HG02840 (cell line): ENCODE data around the gene MAP3K6.

Source experiments
- ATAC-seq: cut with Tn5 transposase; IDR thresholded peaks from one replicate; pipeline ENCODE4 v1.9.1; 2021; ENCODE audit warnings: mild to moderate bottlenecking, moderate library complexity, moderate number of reproducible peaks; ENCODE audit not compliant: unreplicated experiment, low FRiP score

MAP3K6 gene

DNA sequence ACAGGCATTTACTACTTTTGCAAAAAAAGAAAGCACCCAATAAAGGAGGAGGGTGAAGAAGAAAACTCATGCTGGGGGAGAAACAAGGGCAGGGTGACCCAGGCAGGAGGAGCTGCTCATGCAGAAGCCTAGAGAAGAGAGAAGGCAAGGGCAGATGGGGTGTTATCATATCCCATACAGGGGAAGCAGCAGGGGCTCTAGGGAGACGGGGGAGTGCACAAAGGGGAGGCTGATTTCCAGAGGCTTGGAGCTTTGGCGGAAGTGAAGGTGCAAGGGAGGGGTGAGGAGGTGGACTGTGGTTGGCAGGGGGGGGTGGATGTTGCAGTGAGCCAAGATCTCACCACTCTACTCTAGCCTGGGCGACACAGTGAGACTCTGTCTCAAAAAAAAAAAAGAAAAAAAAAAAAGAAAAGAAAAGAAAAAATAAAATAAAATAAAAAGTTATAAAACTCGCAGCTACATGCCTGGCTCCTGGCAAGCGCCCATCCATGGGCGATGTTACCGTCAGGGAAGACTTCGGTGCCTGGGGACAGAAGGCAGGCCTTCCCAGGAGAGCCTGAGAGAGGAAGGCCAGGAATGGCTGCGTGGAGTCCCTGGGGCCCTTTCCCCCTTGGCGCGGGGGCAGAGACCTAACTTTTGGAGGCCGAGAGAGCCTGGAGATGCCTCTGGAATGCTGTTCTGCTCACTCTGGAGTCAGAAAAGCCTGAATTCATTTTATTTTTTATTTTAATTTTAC, 11.2 kb upstream of the MAP3K6 start:
- ATAC-seq, result no peak

DNA sequence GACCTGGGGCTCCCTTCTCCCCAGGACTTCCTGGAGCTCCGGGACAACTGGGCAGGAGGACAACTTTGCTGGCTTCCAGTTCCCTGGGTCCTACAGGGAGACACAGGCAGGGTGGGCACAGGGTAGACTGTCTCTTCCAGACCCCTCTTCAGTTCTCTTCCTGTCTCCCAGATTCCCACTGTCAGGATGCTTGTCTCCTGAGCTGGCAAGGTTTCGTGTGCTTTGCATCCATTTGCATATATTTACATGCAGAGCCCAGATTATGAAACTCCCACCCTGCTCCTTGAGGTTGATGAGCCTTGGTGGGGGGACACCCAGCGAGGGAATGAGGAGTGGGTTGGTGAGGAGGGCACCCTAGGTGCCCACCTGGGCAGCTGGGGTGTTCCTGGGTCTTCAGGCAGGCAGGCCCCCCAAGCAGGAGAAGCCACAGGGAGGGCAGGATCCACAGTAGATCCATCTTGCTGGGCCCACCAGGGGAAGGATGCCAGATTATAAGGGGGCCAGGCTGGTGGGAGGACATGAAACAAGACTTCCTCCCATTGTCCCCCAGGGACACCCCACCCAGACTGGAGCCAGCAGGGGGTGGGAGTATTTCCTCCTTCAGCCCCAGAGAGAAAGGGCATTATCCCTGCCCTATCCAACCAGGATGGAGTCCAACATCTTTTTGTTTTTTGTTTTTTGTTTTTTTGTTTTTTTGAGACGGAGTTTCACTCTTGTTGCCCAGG, 7.8 kb upstream of the MAP3K6 start, which contains the start of gene FCN3:
TSS of gene FCN3 (minus strand) at position 463 of the 725 bp plus-strand sequence. CDS start at position 457, 6 bp downstream.
- no peak for ATAC-seq

DNA sequence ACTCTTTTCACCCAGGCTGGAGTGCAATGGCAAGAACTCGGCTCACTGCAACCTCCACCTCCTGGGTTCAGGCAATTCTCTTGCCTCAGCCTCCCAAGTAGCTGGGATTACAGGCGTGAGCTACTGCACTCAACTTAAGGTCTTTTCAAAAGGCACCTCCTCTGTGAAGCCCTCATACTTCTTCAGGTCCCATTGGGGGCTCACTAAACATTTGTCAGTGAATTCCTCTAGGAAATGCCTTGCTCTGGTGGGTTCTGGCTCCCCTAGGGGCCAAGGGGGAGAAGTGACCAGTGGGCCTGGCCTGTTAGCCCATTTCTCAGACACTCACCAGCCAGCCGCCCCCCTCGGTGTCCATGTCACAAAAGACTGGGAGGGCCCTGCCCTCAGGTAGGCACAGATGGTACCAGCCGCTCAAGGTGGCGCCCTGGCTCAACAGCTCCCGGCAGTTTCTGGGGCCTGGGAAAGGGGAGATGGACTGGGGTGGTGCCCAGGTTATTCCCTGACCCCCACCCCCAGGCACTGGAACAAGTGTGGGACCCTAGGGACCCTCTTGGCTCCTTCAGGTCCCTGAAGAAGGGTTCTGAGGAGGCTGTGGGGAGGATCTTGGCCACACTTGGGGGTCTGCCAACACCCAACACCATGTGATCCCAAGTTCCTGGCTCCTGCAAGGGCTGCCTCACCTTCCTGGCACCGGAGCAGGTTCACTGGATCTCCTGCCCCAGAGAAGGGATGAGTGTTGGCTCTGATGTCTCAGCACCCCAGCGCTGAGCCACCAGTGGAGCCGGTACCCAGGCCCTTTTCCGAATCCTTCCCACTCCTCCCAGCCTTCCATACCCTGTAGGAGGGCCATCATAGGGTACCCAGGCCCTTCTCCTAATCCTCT, 6.3 kb upstream of the MAP3K6 start:
- no peak for ATAC-seq

DNA sequence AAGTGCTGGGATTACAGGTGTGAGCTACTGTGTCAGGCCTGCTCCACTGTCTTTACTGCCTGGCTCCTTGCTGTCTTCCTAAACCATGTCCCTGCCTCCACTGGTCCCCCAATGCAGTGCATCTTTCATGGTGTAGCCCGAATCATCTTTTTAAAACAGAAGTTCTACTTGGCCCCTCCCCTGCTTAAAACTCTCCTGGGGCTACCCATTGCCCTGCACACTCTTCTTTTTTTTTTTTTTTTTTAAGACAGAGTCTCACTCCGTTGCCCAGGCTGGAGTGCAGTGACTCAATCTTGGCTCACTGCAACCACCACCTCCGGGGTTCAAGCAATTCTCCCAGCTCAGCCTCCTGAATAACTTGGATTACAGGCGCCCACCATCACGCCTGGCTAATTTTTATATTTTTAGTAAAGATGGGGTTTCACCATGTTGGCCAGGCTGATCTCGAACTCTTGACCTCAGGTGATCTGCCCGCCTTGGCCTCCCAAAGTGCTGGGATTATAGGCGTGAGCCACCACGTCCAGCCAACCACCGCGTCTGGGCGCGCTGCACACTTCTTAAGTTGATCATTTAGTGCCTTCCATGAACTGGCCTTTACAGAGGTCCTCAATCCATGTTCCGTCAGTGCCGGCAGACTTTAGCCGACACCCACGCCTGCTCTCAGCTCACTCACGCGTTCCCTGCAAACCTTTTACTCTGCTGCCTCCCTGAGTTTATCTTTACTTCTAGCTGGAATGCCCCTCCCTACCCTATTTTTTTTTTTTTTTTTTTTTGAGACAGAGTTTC, 5.5 kb upstream of the MAP3K6 start:
- ATAC-seq, result no peak

DNA sequence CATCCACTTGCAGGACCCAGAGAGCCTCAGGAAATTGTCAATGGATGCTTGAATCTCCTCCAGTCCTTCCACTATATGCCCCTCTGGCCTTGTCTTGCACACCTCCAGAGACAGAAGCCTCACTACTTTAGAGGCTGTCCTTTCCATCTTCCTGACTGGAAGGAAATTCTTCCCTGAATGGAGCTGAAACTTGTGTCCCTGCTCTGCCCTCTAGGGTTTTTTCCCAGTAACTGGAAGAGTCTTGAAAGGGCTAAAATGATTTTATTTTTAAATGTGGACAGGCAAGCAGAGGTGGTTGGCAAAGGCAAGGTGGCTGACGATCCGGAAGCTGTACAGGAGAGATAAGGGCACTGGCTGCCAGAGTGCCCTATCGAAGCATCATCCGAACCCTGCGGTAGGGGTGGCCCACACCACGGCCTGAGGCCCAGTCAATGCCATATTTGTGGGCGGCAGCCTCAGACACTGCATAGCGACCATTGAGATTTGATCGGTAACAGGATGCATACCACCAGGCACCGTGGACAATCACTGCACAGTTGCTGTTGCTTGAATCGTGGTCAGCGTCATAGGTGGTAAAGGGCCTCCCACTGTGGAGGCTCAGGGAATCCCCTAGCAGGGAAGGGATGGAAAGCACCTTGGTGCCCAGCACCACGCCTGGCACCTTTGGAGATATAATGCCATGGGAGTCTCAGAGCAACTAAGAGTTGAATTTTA, 2.3 kb upstream of the MAP3K6 start:
- no peak for ATAC-seq

DNA sequence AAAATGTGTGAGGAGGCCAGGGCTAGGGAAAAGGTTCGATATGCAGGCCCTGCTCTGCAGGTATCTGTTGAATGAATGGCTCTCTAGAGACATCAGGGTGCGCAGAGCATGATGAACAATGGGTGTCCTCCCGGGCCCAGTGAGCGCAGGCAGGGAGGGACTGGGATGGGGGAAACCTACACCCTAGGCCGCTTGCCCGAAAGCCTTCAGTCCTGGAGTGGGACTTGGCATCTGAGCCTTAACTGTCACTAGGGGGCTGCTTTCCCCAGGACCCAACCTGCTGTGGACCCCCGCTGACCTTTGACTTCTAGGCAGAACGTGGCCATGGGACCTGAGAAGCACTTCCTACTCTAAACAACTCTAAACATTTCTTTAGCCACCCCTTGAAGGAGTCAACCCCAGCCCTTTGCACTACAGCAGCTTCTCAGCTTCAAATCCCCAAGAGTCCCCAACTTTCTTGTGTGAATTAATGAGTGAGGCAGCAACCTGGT, 444 bp upstream of the MAP3K6 start:
- no peak for ATAC-seq

DNA sequence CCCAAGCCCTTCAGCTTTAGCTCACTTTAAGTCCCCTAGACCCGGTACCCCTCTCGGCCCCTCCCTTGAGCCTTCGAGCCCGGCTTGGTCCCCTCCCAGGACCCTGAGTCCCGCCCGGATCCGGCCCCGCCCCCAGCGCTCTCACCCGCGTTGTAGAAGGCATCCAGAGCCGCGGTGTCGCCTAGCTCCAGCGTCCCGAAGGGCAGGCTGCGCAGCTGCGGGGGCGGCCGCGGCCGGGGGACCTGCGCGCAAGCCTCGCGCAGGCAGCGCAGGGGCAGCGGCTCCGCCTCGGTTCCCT, 699 bp downstream of the MAP3K6 start:
- ATAC-seq, result no peak

DNA sequence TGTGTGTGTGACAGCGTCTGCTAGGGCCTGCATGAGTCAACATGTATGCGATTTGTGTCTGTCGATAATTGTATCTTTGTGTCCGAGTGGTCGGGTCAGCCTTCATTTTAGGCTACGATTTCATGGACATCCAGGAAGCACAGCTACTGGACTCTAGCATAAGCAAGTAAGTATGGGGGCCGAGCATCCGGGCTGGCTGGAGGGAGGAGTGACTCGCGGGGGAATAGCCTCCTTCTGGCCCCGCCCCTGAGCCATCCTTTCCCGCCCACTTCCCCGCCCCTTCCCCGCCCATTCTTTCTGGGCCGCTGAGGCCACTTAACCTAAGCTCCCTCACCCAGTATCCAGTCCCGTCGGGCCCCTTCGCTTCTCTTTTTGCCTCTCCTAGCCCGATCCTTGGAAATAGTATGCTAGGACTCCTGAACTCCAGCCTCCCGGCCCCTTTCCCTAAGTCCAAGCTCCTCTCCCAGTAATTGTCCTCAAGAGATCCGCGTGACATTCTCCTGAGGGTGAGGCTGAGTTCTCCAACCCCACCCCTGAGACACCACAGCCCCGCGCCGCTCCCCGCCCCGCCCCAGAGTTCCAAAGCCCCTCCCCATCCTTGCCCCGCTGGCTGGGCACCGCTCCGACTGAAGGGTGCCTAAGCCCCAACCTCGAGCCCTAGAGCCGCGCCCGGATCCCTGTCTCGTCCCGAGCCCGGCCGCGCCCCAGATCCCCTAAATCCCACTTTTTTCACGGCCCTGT, 1.2 kb downstream of the MAP3K6 start:
- ATAC-seq, result no peak

DNA sequence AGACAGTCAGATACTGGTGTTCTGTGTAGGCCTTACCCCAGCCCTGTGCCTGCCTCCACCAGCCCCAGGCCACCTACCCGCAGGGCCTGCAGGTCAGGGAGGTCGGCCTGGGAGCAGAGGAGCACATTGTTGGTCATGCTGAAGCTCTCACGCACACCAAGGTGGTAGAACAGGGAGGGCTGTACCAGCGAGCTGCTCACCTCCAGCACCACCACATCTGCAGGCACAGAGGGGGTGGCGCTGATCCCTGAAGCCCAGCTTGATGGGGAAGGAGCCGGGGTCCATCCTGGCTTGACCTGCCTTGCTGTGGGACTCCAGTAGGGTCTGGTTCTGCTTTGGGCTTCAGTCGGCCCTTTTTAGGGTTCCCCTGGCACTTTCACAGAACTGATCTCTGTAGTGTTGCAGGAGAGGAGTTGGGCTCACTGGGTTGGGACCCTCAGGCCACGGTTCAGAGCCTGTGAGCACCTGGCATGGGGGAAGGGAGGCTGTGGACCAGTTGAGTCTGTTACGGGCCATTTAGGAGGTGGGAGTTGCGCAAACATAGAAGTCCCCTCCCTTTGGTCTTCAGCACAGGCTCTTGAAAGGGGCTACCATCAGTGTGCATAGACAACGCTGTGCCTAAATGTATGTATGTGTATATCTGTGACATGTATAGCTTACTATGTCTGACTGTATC, 1.9 kb downstream of the MAP3K6 start:
- no peak for ATAC-seq

DNA sequence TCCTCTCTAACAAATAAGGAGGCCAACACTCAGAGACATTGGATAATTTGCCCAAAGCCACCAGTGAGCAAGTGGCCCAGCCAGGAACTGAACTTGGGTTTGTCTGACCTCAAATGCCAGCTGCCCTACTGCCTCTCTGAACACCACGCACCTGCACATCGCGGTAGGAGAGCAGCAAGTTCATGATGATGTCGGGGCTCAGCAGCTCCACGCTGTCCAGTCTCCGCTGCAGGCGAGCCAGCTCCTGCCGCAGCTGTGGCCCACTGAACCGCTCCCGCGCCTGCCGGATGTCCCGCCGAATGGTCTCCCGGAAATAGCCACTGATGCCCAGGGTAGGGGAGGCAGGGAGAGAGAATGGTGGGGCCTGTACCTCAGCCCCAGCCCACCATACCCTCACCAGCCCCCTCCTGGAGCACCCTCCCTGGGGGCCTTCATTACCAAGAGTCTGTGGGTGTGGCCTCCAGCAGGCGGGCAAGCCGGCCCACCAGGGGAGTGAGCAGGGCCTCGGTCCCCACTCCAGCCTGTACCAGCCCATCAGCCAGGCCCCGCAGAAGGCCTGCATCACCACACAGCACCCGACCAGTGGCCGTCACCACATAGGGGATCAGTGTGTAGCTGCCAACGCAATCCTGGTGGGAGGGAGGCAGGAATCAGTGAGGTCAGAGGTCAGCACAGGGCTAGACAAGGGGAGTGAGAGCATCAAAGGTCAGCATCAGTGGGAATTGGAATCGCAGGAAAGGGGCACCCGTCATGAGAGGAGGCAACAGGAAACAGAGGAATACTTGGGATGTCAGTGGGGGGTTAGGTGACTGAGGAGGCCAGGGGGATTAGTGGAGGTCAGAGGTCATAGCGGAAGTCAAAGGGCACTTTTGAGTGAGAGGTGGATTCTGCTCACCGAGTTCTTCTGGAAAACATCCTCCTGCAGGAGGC, 2.7 kb downstream of the MAP3K6 start:
- ATAC-seq, result no peak

DNA sequence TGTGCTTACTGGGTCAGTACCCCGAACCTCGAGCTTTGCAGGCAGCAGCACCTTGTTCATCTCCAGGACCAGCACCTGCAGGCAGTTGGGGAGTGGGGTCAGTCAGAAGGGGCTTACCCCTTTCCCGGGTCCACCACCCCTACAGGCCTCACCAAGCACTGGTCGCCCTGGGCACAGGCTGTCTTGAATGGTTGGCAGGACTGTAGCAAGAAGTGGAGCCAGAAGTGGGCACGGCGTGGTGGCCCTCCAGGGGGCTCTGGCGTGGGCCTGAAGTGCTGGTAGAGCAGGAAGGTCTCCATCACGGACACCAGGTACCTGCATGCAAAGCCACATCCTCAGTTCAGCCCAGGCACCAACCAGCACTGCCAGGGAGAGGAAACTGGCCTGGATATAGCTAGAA, 5.2 kb downstream of the MAP3K6 start:
- no peak for ATAC-seq

DNA sequence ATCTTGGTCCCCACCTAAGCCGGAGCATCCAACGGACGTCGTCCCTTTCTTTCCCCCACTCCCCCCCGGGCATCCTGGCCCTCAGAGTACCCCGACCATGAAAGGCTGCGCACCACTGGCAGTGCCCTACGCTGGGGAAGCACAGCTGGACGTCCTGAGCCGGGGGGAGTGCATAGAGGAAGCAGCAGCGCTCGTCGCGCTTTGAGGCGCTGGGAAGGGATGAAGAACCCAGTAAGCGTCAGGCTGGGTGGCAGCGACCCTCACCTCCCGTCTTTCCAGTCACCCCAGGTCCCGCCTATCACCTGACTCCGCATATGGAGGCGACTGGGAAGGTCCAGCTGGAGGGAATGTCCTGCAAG, 5.7 kb downstream of the MAP3K6 start:
- ATAC-seq, result no peak

DNA sequence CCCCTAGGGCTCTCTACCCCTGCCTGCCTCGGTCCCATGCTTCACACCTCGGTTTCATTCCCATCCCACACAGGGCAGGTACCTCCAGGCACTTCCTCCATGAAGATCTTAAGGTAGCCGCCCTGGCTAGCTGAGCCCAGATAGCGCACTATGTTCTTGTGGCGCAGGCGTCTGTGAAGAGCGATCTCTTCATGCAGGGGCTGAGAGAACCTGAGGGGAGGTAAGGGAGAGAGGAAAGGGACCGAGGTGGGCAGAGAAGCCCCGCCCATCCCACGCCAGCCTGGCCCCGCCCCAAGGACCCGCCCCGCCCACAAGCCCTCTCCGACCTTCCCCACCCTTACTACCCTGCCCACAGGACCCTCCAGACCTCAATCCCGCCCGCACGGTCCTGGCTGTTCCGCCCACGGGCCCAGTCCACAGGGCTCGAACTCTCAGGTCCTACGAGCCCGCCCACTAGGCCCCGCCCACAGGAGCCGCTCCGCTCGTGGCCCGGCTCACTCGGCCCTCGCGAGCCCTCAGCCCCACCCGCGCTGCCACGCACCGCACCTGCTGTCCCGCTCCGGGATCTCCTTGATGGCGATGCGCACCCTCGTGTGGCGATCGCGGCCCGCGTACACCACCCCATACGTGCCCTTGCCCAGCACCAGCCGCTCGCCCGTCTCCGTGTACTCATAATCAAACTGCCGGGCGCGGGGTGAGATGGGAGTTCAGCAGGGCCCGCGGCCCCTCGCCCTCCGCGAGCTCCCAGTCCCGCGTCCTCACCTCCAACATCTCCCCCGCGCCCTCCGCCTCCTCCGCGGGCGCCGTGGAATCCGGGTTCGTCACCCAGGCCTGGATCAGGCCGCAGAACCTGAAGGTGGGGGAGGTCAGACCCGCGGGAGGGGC, 6.4 kb downstream of the MAP3K6 start:
- no peak for ATAC-seq

DNA sequence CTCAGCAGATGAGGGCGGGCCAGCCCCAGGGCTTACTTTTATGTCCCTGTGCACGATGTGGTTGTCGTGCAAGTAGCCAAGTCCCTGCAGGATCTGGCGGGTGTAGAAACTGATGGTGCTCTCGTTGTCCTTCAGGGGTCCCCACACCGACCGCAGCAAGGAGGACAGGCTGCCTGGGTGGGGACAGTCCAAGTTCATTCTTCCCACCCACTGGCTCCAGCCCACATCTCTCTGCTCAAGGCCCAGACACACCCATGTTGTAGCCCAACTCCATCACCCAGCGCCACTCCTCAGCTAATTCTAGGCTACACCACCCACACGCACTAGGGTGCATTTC, 7.0 kb downstream of the MAP3K6 start:
- ATAC-seq, result no peak

DNA sequence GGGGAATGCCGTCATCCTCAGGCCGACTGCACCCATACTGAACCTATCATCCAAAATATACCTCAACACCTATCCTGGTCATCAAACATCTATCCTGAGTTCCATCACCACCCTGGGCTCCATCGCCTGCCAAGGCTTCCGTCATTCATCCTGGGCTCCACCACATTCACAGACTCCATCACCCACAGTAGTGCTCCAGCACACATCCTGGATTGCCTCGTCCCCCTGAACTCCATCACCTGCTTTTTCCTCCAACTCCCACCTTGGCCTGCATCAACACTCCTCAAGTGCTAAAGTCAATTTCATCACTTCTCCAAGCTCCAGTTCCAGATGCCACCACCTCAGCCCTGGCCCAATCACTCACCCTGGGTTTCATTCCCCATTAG, 7.8 kb downstream of the MAP3K6 start:
- ATAC-seq, result no peak

DNA sequence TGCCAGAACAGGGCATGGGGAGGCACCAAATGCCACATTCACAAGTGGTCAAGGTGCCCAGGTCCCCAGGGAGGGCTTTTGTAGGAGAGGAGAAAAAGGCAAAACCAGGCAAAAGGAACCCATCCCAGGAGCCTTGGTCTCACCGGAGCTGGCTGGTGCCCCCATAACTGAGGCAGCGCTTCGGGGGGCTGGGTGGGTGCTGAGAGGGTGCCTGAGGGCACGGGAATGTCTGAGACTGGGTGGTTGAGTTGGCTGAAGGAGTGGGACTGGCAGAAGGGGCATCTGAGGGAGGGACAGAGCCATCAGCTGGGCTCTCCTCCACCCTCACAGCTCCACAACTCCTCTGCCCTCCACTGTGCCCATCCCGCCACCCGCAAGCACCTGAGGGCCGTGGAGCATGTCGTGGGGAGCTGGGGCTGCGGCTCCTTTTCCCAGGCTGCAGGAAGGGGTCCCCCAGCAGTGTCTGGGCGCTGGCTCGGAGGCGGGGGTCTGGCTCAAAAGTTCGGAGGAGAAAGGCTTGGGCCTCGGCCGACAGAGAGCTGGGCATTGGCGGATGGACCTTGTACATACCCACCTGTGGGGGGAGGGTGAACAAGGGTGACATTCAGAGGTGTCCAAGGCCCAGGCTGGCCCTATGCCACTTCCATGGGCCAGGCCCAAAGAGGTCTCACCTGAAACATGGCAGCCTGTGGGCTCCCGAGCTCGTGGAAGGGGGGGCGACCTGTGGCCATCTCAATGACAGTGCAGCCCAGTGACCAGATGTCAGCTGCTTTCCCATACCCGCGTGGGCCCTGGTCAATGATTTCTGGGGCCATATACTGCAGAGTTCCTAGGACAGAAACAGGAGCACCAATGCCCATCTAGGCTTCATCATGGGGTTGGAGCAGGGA, 8.5 kb downstream of the MAP3K6 start:
- ATAC-seq, result no peak
